ENCODE data around the gene NOP16.

NOP16 gene

GRCh38 chr5:176424181-176424580, 35.8 kb upstream of the NOP16 start:
- Histone ChIP-seq H3K27ac (ENCODE audit: extremely low read depth, low read depth, low read length) (no peak overlapping the region), H3K4me1 (ENCODE audit: control insufficient read depth, insufficient read depth, low read length) (no peaks in the 10 kb centered on the region), H3K9me3 (ENCODE audit: control insufficient read depth, insufficient read depth, low read depth, low read length) (no peaks in the 10 kb centered on the region), H3K4me3 (ENCODE audit: low read depth, low read length) (no peak overlapping the region), H3K36me3 (ENCODE audit: control insufficient read depth in 2 of 2, insufficient read depth in 1 of 2, low read length in 2 of 2) (no peaks in the 10 kb centered on the region)
- CTCF ChIA-PET, result interaction anchor here (0.5 to 1.4 kb wide), 2 partner anchors 14 to 37 kb away, joined by 3 read pairs; no protein-coding TSS in a partner anchor
- no peak for TF ChIP-seq ZNF341 (tag by site-specific recombination; IDR thresholded peaks at IDR 0.05; ENCODE audit: low read depth)
- POLR2A ChIA-PET, result no interaction called here

DNA sequence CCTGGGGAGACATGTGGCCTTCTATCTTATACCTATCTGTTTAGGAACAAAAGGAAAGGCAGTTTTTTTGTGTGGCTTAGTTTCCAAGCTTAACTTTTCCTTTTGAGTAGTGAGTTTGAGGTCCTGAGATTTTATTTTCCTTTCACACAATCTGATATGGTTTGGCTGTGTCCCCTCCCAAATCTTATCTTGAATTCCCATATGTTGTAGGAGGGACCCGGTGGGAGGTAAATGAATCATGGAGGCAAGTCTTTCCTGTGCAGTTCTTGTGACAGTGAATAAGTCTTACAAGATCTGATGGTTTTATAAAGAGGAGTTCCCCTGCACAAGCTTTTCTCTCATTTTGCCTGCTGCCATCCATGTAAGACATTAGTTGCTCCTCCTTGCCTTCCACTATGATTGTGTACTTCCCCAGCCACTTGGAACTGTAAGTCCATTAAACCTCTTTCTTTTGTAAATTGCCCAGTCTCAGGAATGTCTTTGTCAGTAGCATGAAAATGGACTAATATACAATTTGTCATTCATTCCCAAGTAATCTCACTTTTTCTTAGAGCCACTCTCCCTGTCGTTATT, 32.7 kb upstream of the NOP16 start:
- CTCF ChIA-PET, result interaction anchor here (1.2 to 1.3 kb wide), 2 partner anchors 10 to 27 kb away, joined by 3 read pairs; no protein-coding TSS in a partner anchor
- TF ChIP-seq SETDB1 (IDR thresholded peaks at IDR 0.05; ENCODE audit: insufficient read length, low read length), result peak; percentile 68
- no peak for TF ChIP-seq ZEB2 (tag by site-specific recombination; IDR thresholded peaks at IDR 0.05)
- TF ChIP-seq EGR2 (tag by site-specific recombination; IDR thresholded peaks at IDR 0.05; ENCODE audit: low read depth), result peak; percentile 19; the same call in 1 of the 2 replicates
- no peak for TF ChIP-seq ZNF544 (tag by site-specific recombination; IDR thresholded peaks at IDR 0.05)
- TF ChIP-seq, protein P1, sequence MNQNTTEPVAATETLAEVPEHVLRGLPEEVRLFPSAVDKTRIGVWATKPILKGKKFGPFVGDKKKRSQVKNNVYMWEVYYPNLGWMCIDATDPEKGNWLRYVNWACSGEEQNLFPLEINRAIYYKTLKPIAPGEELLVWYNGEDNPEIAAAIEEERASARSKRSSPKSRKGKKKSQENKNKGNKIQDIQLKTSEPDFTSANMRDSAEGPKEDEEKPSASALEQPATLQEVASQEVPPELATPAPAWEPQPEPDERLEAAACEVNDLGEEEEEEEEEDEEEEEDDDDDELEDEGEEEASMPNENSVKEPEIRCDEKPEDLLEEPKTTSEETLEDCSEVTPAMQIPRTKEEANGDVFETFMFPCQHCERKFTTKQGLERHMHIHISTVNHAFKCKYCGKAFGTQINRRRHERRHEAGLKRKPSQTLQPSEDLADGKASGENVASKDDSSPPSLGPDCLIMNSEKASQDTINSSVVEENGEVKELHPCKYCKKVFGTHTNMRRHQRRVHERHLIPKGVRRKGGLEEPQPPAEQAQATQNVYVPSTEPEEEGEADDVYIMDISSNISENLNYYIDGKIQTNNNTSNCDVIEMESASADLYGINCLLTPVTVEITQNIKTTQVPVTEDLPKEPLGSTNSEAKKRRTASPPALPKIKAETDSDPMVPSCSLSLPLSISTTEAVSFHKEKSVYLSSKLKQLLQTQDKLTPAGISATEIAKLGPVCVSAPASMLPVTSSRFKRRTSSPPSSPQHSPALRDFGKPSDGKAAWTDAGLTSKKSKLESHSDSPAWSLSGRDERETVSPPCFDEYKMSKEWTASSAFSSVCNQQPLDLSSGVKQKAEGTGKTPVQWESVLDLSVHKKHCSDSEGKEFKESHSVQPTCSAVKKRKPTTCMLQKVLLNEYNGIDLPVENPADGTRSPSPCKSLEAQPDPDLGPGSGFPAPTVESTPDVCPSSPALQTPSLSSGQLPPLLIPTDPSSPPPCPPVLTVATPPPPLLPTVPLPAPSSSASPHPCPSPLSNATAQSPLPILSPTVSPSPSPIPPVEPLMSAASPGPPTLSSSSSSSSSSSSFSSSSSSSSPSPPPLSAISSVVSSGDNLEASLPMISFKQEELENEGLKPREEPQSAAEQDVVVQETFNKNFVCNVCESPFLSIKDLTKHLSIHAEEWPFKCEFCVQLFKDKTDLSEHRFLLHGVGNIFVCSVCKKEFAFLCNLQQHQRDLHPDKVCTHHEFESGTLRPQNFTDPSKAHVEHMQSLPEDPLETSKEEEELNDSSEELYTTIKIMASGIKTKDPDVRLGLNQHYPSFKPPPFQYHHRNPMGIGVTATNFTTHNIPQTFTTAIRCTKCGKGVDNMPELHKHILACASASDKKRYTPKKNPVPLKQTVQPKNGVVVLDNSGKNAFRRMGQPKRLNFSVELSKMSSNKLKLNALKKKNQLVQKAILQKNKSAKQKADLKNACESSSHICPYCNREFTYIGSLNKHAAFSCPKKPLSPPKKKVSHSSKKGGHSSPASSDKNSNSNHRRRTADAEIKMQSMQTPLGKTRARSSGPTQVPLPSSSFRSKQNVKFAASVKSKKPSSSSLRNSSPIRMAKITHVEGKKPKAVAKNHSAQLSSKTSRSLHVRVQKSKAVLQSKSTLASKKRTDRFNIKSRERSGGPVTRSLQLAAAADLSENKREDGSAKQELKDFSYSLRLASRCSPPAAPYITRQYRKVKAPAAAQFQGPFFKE (tag by site-specific recombination; IDR thresholded peaks at IDR 0.05; ENCODE audit: borderline replicate concordance), result no peak
- TF ChIP-seq, protein P2, sequence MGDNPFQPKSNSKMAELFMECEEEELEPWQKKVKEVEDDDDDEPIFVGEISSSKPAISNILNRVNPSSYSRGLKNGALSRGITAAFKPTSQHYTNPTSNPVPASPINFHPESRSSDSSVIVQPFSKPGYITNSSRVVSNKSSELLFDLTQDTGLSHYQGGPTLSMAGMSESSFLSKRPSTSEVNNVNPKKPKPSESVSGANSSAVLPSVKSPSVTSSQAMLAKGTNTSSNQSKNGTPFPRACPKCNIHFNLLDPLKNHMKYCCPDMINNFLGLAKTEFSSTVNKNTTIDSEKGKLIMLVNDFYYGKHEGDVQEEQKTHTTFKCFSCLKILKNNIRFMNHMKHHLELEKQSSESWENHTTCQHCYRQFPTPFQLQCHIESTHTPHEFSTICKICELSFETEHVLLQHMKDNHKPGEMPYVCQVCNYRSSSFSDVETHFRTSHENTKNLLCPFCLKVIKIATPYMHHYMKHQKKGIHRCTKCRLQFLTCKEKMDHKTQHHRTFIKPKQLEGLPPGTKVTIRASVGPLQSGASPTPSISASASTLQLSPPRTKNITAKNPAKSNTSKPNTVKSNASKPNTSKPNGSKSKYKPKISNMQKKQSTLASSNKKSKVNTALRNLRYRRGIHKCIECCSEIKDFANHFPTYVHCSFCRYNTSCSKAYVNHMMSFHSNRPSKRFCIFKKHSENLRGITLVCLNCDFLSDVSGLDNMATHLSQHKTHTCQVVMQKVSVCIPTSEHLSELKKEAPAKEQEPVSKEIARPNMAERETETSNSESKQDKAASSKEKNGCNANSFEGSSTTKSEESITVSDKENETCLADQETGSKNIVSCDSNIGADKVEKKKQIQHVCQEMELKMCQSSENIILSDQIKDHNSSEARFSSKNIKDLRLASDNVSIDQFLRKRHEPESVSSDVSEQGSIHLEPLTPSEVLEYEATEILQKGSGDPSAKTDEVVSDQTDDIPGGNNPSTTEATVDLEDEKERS (tag by site-specific recombination; IDR thresholded peaks at IDR 0.05), result no peak
- TF ChIP-seq ZNF221 (tag by site-specific recombination; IDR thresholded peaks at IDR 0.05; ENCODE audit: borderline replicate concordance), result no peak
- POLR2A ChIA-PET, result no interaction called here

DNA sequence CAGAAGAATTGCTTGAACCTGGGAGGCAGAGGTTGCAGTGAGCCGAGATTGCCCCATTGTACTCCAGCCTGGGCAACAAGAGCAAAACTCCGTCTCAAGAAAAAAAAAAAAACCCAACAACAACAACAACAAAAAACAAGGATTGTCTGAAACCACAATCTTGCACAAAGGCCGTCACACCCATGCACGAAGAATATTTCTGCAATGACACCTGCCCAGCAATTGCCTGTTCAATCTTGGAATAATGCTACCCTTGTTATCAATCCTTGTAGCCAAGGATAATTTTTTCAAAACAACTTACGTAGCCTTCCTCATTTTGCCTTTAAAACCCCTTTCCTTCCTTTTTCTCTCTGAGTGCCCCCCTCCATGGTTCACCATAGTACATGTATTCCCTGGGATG, 31.7 kb upstream of the NOP16 start:
- POLR2A ChIA-PET, result no interaction called here
- TF ChIP-seq ZNF248 (tag by site-specific recombination; IDR thresholded peaks at IDR 0.05) (no peak), ZNF624 (tag by site-specific recombination; IDR thresholded peaks at IDR 0.05) (no peak), GFI1B (tag by site-specific recombination; IDR thresholded peaks at IDR 0.05) (no peak), ZNF776 (tag by site-specific recombination; IDR thresholded peaks at IDR 0.05; ENCODE audit: borderline replicate concordance) (no peak), ZNF626 (tag by site-specific recombination; IDR thresholded peaks at IDR 0.05) (no peak)
- H3K4me1 ChIP-seq (ENCODE audit: control insufficient read depth, insufficient read depth, low read length), result no peaks in the 10 kb centered on the region

More for the DNA sequence above, 32.7 kb upstream of the NOP16 start:
- no peaks in the 10 kb centered on the region for H3K36me3 ChIP-seq (ENCODE audit: control insufficient read depth in 2 of 2, insufficient read depth in 1 of 2, low read length in 2 of 2)
- no peaks in the 10 kb centered on the region for H3K9me3 ChIP-seq (ENCODE audit: control insufficient read depth, insufficient read depth, low read depth, low read length)
- no peak overlapping the region for H3K4me3 ChIP-seq (ENCODE audit: low read depth, low read length)
- no peak overlapping the region for H3K27ac ChIP-seq (ENCODE audit: extremely low read depth, low read depth, low read length)
- no peaks in the 10 kb centered on the region for H3K4me1 ChIP-seq (ENCODE audit: control insufficient read depth, insufficient read depth, low read length)

More for the DNA sequence above, 31.7 kb upstream of the NOP16 start:
- Histone ChIP-seq H3K9me3 (ENCODE audit: control insufficient read depth, insufficient read depth, low read depth, low read length) (no peaks in the 10 kb centered on the region), H3K36me3 (ENCODE audit: control insufficient read depth in 2 of 2, insufficient read depth in 1 of 2, low read length in 2 of 2) (no peaks in the 10 kb centered on the region), H3K4me3 (ENCODE audit: low read depth, low read length) (no peak overlapping the region), H3K27ac (ENCODE audit: extremely low read depth, low read depth, low read length) (no peak overlapping the region)
- CTCF ChIA-PET, result interaction anchor here (1.2 to 1.3 kb wide), 2 partner anchors 11 to 28 kb away, joined by 3 read pairs; no protein-coding TSS in a partner anchor

Data from HEK293 (cell line).